Fibroblast of pulmonary artery (primary cell): Measurements from ENCODE around the gene TNS3.

Experiments
- DNase-seq: peaks from one replicate; pipeline ENCODE4 v3.0.0-alpha.2; 2010; ENCODE audit warnings: low read depth
- H3K4me3 ChIP-seq: replicated peaks from 2 replicates; pipeline ENCODE4 v1.5.1; 2011; ENCODE audit warnings: low read depth, mild to moderate bottlenecking, control low read depth, low read length, moderate library complexity
- TF ChIP-seq, protein P1 (sequence below): IDR thresholded peaks from 2 replicates; pipeline ENCODE4 v1.5.1; 2011; ENCODE audit warnings: mild to moderate bottlenecking, control low read depth, low read length, inconsistent platforms; ENCODE audit errors: missing control alignments

Gene TNS3

DNA sequence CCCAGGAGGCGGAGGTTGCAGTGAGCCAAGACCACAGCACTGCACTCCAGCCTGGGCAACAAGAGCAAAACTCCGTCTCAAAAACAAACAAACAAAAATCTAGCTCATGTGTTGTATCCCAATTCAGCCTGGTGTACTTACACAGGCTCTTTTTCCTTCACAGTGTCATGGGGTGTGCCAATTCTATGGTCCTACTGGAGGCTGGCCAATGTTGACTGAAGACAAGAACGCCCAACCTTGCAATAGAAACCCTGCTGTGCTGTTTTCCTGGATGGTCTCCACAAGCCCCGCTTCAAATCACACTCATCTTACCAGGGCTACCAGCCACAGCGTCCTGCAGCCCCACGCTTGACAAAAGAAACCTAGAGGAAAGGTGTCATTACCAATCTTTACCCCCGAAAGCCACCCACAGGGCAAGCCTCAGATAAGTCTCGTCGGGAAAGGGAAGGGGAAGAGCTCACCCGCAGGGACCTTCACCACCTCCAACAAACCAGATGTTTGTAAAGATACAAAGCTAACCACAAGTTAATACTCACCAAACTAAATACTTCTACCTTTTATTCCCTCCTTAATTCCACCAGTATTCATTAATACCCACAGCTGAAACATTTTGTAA lies 64.8 kb downstream of the TNS3 start:
- TF ChIP-seq, protein P1, sequence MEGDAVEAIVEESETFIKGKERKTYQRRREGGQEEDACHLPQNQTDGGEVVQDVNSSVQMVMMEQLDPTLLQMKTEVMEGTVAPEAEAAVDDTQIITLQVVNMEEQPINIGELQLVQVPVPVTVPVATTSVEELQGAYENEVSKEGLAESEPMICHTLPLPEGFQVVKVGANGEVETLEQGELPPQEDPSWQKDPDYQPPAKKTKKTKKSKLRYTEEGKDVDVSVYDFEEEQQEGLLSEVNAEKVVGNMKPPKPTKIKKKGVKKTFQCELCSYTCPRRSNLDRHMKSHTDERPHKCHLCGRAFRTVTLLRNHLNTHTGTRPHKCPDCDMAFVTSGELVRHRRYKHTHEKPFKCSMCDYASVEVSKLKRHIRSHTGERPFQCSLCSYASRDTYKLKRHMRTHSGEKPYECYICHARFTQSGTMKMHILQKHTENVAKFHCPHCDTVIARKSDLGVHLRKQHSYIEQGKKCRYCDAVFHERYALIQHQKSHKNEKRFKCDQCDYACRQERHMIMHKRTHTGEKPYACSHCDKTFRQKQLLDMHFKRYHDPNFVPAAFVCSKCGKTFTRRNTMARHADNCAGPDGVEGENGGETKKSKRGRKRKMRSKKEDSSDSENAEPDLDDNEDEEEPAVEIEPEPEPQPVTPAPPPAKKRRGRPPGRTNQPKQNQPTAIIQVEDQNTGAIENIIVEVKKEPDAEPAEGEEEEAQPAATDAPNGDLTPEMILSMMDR: no peak
- H3K4me3 ChIP-seq: no peak overlapping the region
- no peak for DNase-seq

DNA sequence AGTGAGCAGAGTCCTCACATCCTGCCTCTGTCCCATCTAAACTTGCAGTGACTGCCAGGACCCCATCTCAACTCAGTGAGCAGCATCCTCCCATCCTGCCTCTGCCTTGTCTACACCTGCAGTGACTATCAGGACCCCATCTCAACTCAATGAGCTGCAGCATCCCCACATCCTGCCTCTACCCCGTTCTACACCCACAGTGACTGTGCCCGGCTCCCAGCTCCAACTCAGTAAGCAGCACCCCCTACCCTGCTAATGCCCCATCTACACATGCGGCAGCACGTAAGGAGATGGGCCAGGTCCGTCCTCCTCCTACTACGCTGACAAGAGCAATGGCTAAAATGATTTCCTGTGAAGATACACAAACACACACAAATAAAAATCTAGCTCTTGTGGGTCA lies 65.5 kb downstream of the TNS3 start:
- no peak overlapping the region for H3K4me3 ChIP-seq
- TF ChIP-seq, protein P1: no peak
- no peak for DNase-seq

DNA sequence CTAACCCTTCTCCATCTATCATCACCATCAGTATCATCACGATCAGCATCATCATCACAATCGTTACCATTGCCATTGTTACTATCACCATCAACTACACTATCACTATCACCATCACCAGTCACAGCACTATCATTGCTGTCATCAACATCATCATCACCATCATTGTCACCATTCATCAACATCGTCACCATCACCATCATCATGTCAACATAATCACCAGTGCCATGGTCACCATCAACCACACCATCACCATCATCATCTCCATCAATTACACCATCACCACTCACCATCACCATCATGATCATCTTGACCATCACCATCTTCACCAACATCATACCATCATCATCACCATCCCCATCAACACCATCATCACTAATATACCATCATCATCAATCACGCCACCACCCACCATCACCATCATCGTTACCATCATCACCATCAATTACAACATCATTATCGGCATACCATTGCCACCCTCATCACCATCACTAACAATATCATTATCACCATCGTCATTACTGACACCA lies 66.5 kb downstream of the TNS3 start:
- DNase-seq: no peak
- H3K4me3 ChIP-seq: no peak overlapping the region
- TF ChIP-seq, protein P1: no peak

DNA sequence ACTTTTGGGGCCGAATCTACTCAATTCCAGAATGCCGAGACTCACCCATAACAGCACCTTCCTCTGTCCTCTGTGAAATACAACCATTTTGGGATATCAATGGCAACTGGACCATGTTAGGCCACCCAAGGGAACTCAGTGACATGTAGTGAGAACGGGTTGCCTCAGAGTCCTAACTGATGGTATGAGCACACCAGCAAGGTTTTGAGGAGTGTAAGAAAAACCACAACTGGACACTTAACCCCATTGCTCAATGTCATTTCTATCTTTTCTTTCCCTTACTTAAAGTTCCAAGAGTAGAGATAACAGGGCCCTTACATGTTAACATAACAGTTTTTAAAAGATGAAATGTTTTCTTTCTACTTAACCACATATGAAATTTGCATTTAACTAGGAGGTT lies 67.1 kb downstream of the TNS3 start:
- no peak overlapping the region for H3K4me3 ChIP-seq
- no peak for DNase-seq
- TF ChIP-seq, protein P1: no peak

DNA sequence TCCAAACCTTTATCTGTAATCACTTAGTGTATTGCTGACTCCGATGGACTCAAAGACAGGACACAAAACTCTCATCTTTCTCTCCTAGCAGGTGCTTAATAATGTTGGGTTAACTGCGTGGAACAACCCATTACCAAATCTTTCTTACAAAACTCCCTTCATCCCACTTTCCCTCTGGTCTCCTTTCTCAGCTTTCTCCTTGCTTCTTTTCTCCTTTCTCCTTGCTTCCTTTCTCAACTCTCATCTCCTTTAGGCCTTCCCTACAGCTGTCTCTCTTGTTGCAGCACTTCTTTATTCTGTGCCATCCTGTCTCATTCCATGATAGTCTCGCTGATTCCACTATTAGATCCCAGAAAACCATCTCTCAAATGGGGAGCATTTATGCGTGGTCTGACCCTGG lies 67.5 kb downstream of the TNS3 start:
- no peak for DNase-seq
- H3K4me3 ChIP-seq: no peak overlapping the region
- TF ChIP-seq, protein P1: no peak

DNA sequence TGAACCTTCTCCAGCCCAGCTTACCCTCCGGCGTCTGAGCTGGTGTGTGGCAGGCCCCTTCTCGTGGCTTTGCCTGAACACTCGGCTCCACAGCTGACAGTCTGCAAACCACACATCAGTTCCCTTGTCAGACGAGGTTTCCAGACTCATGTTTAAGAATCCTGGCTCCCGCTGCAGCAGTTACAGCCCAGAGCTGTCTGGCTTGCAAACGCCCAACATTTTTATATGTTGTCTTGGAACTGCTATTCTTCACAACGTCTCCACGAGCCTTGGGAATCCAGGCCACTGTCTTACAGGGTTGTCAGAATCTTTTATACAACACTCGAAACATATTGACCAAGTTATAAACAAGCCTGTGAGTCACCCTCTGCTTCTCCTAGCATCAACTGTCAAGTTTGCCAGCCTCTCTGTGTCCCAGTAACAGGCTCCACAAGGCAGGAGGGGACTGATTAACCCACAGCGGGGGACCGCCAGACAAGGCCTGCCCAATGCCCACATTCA lies 68.1 kb downstream of the TNS3 start:
- no peak overlapping the region for H3K4me3 ChIP-seq
- peak; percentile 57 for DNase-seq
- TF ChIP-seq, protein P1: no peak
